Measurements from ENCODE around the gene UBAC2.

DNA sequence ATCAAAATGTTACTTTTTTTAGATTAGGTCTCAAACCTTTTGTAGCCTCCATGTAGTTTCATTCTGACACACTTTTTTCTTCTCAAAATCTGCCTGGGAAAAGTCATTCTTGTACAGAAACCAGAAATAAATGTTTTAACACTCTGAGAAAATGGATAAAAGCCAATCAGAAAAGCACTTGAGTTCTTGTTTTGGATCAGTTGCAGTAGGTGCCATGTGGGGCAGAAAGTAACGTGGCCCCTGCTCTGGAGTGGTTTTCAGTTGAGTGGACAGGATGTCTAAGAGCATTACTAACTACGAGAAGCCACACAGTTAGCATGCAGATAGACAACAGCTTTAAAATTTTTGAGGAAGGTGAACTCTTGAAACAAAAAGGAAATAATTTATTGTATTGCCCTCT, 87.4 kb downstream of the UBAC2 start:
- TF ChIP-seq, protein P1, sequence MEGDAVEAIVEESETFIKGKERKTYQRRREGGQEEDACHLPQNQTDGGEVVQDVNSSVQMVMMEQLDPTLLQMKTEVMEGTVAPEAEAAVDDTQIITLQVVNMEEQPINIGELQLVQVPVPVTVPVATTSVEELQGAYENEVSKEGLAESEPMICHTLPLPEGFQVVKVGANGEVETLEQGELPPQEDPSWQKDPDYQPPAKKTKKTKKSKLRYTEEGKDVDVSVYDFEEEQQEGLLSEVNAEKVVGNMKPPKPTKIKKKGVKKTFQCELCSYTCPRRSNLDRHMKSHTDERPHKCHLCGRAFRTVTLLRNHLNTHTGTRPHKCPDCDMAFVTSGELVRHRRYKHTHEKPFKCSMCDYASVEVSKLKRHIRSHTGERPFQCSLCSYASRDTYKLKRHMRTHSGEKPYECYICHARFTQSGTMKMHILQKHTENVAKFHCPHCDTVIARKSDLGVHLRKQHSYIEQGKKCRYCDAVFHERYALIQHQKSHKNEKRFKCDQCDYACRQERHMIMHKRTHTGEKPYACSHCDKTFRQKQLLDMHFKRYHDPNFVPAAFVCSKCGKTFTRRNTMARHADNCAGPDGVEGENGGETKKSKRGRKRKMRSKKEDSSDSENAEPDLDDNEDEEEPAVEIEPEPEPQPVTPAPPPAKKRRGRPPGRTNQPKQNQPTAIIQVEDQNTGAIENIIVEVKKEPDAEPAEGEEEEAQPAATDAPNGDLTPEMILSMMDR (conservative IDR thresholded peaks at IDR 0.05), result no peak
- no peak for TF ChIP-seq ZFX (IDR thresholded peaks at IDR 0.05)
